HT-29 (cell line): Measurements from ENCODE around the gene COX19. TPM values are rescaled to one million over a fixed set of nuclear protein-coding genes. Genes with fewer than 3 reads are reported as not detected.

Experiments
- DNase-seq: peaks from one replicate; pipeline ENCODE4 v3.0.0-alpha.2; 2015; ENCODE audit warnings: low spot score
- total RNA-seq: library from RNA; depleted of rRNA; stranded (reverse); fragments of >200 nt; shearing (Covaris generic); gene quantifications from 2 replicates; pipeline ENCODE4 v1.2.3, GENCODE V29; 2014

The COX19 gene
- total RNA-seq, 1 experiment from 2014 or later = 21.6 TPM

- peak; percentile 99 for DNase-seq
Measured at GRCh38 chr7:992709-993607, 17.6 kb upstream of the COX19 start.

GRCh38 chr7:991729-992656, 16.6 kb upstream of the COX19 start:
- no peak for DNase-seq

GRCh38 chr7:990933-991728, 15.8 kb upstream of the COX19 start:
- DNase-seq = no peak

- DNase-seq = no peak
Measured at GRCh38 chr7:990352-990932, 15.1 kb upstream of the COX19 start.

GRCh38 chr7:988963-989529, 13.7 kb upstream of the COX19 start:
- DNase-seq = no peak

- DNase-seq = peak; percentile 50
Measured at GRCh38 chr7:988426-988911, 13.1 kb upstream of the COX19 start.

GRCh38 chr7:987909-988308, 12.6 kb upstream of the COX19 start:
- no peak for DNase-seq

GRCh38 chr7:986766-987751, 11.7 kb upstream of the COX19 start:
- DNase-seq = no peak

GRCh38 chr7:985915-986741, 10.8 kb upstream of the COX19 start:
- no peak for DNase-seq

GRCh38 chr7:985127-985416, 9.7 kb upstream of the COX19 start:
- no peak for DNase-seq

- no peak for DNase-seq
Measured at GRCh38 chr7:984361-985126, 9.2 kb upstream of the COX19 start.

GRCh38 chr7:983616-984071, 8.3 kb upstream of the COX19 start:
- DNase-seq = no peak

- DNase-seq = no peak
Measured at GRCh38 chr7:983004-983615, 7.8 kb upstream of the COX19 start, which contains the start of gene CYP2W1. Gene CYP2W1 (plus strand): TSS chr7:983181. CDS start chr7:983212, 31 bp downstream.

- no peak for DNase-seq
Measured at GRCh38 chr7:982511-983003, 7.2 kb upstream of the COX19 start.

- DNase-seq = no peak
Measured at GRCh38 chr7:981793-982510, 6.6 kb upstream of the COX19 start.

- DNase-seq = no peak
Measured at GRCh38 chr7:979886-980571, 4.7 kb upstream of the COX19 start.
